ENCODE data around the gene GLI2.

DNA sequence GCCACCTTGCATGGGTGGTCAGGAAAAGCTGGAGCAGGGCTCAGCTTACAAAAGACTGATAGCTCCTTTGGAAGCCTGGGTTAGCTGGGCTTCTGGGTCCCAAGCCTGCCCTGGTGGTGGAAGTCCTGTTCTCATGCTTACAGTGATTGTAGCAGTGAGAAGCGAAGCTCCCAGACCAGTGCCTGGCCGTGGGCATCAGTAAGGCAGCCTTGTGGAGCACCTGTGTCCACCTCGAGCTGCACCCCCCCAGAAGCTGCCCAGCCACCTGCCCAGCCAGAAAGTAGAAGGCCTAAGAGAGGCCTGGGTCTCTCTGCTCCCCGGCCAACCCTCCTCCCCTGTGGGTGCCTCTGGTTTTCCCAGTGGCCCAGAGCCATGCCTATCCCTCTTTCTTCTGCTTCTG is 10.5 kb downstream of the GLI2 start:
- no peak for TF ChIP-seq HOXA7 (CRISPR knock-in tag; IDR thresholded peaks at IDR 0.05)
- TF ChIP-seq, protein P1, sequence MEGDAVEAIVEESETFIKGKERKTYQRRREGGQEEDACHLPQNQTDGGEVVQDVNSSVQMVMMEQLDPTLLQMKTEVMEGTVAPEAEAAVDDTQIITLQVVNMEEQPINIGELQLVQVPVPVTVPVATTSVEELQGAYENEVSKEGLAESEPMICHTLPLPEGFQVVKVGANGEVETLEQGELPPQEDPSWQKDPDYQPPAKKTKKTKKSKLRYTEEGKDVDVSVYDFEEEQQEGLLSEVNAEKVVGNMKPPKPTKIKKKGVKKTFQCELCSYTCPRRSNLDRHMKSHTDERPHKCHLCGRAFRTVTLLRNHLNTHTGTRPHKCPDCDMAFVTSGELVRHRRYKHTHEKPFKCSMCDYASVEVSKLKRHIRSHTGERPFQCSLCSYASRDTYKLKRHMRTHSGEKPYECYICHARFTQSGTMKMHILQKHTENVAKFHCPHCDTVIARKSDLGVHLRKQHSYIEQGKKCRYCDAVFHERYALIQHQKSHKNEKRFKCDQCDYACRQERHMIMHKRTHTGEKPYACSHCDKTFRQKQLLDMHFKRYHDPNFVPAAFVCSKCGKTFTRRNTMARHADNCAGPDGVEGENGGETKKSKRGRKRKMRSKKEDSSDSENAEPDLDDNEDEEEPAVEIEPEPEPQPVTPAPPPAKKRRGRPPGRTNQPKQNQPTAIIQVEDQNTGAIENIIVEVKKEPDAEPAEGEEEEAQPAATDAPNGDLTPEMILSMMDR (IDR thresholded peaks at IDR 0.05), result no peak
- TF ChIP-seq POLR2A (IDR thresholded peaks at IDR 0.05; ENCODE audit: low read length), result no peak
- TF ChIP-seq RARB (CRISPR knock-in tag; IDR thresholded peaks at IDR 0.05), result no peak
- TF ChIP-seq EP300 (IDR thresholded peaks at IDR 0.05), result no peak
- TF ChIP-seq CHD4 (IDR thresholded peaks at IDR 0.05; ENCODE audit: borderline replicate concordance), result no peak
- no peak for TF ChIP-seq MAZ (IDR thresholded peaks at IDR 0.05; ENCODE audit: borderline replicate concordance, low read depth, low read length)
- TF ChIP-seq, protein P2, sequence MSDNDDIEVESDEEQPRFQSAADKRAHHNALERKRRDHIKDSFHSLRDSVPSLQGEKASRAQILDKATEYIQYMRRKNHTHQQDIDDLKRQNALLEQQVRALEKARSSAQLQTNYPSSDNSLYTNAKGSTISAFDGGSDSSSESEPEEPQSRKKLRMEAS (IDR thresholded peaks at IDR 0.05), result no peak
- no peak for TF ChIP-seq RCOR1 (IDR thresholded peaks at IDR 0.05; ENCODE audit: low read depth, low read length)
- TF ChIP-seq EHMT2 (IDR thresholded peaks at IDR 0.05; ENCODE audit: low read depth), result no peak
- no peak for TF ChIP-seq JUN (IDR thresholded peaks at IDR 0.05)
- no peak for TF ChIP-seq POLR2AphosphoS2 (conservative IDR thresholded peaks at IDR 0.05; ENCODE audit: low read length)
- TF ChIP-seq TP53 (CRISPR knock-in tag; IDR thresholded peaks at IDR 0.05), result no peak

All from A549 (cell line).